WTC11 (cell line): ENCODE results near the gene BLOC1S3. TPM values are rescaled to one million over a fixed set of nuclear protein-coding genes. Genes with fewer than 3 reads are reported as not detected.
A peak's percentile ranks its signal among the peaks of the same experiment; 100 is the strongest.

ENCODE experiments used
- ATAC-seq: fragments of 200-7000 bp; cut with Tn5 transposase; 2 replicates; pipeline ENCODE4 v1.10.0; 2021; ENCODE audit warnings: mild to moderate bottlenecking, moderate library complexity
- CTCF ChIA-PET: fragments of 300-600 bp; sonication (Branson Sonifier 250); formaldehyde crosslinking; loops from one replicate; lab custom pipeline; 2021; ENCODE audit warnings: antibody characterized with exemption; lab: Charles Lee
- POLR2A ChIA-PET: fragments of 350-600 bp; sonication (Branson Sonifier 250); formaldehyde crosslinking; loops from one replicate; lab custom pipeline; 2021; ENCODE audit warnings: antibody characterized with exemption; lab: Charles Lee
- DNase-seq: peaks from one replicate; pipeline ENCODE4 v3.0.0; 2021; ENCODE audit warnings: low spot score
- H3K27ac Mint-ChIP-seq: 2 replicates; pipeline ENCODE4 v1.8.0; 2021; ENCODE audit warnings: mixed read lengths
- H3K27me3 Mint-ChIP-seq: 2 replicates; pipeline ENCODE4 v1.8.0; 2021; ENCODE audit warnings: low read depth, mild to moderate bottlenecking, moderate library complexity, mixed read lengths
- H3K36me3 Mint-ChIP-seq: 2 replicates; pipeline ENCODE4 v1.8.0; 2021; ENCODE audit warnings: mixed read lengths
- H3K4me1 Mint-ChIP-seq: 2 replicates; pipeline ENCODE4 v1.8.0; 2022; ENCODE audit warnings: mixed read lengths
- H3K4me3 Mint-ChIP-seq: 2 replicates; pipeline ENCODE4 v1.8.0; 2021; ENCODE audit warnings: mild to moderate bottlenecking, moderate library complexity, mixed read lengths
- H3K9me3 Mint-ChIP-seq: 2 replicates; pipeline ENCODE4 v1.8.0; 2021; ENCODE audit warnings: mixed read lengths
- FOXP1 ChIP-seq: sonication (generic); formaldehyde crosslinking; IDR thresholded peaks from 2 replicates; pipeline ENCODE4 v1.8.0; 2022; ENCODE audit warnings: missing genetic modification reagents, mild to moderate bottlenecking, moderate library complexity, borderline replicate concordance
- IRF2 ChIP-seq: sonication (generic); formaldehyde crosslinking; IDR thresholded peaks from 2 replicates; pipeline ENCODE4 v1.8.0; 2022; ENCODE audit warnings: low read depth, missing genetic modification reagents, borderline replicate concordance
- NR2C2 ChIP-seq: sonication (generic); formaldehyde crosslinking; IDR thresholded peaks from 2 replicates; pipeline ENCODE4 v1.8.0; 2022; ENCODE audit warnings: mild to moderate bottlenecking, missing genetic modification reagents
- RELA ChIP-seq: sonication (generic); formaldehyde crosslinking; IDR thresholded peaks from 2 replicates; pipeline ENCODE4 v1.8.1; 2022; ENCODE audit warnings: missing genetic modification reagents, mild to moderate bottlenecking, borderline replicate concordance
- SMAD4 ChIP-seq: sonication (generic); formaldehyde crosslinking; IDR thresholded peaks from 2 replicates; pipeline ENCODE4 v1.8.0; 2022; ENCODE audit warnings: mild to moderate bottlenecking, missing genetic modification reagents
- TEAD1 ChIP-seq: sonication (generic); formaldehyde crosslinking; IDR thresholded peaks from 2 replicates; pipeline ENCODE4 v1.8.0; 2022; ENCODE audit warnings: mild to moderate bottlenecking, missing genetic modification reagents
- TP53 ChIP-seq: sonication (generic); formaldehyde crosslinking; IDR thresholded peaks from 2 replicates; pipeline ENCODE4 v1.8.1; 2023; ENCODE audit warnings: mild to moderate bottlenecking, missing genetic modification reagents
- ZNF121 ChIP-seq: sonication (generic); formaldehyde crosslinking; IDR thresholded peaks from 2 replicates; pipeline ENCODE4 v1.8.0; 2023; ENCODE audit warnings: missing genetic modification reagents
- ZNF138 ChIP-seq: sonication (generic); formaldehyde crosslinking; conservative IDR thresholded peaks from 2 replicates; pipeline ENCODE4 v1.8.1; 2022; ENCODE audit warnings: mild to moderate bottlenecking, moderate library complexity, missing genetic modification reagents
- ZNF423 ChIP-seq: fragments of 250-450 bp; sonication (Bioruptor Pico); IDR thresholded peaks from 2 replicates; pipeline ENCODE4 v2.1.2; 2022; ENCODE audit warnings: mild to moderate bottlenecking, moderate library complexity
- total RNA-seq: library from RNA; stranded (reverse); gene quantifications from 3 replicates; pipeline ENCODE4 v1.2.3, GENCODE V29; 2021
- TF ChIP-seq, protein P1 (sequence below): sonication (generic); formaldehyde crosslinking; IDR thresholded peaks from 2 replicates; pipeline ENCODE4 v1.8.0; 2023; ENCODE audit warnings: missing genetic modification reagents
- TF ChIP-seq, protein P2 (sequence below): sonication (generic); formaldehyde crosslinking; IDR thresholded peaks from 2 replicates; pipeline ENCODE4 v1.8.0; 2022; ENCODE audit warnings: mild to moderate bottlenecking, missing genetic modification reagents
- TF ChIP-seq, protein P3 (sequence below): sonication (generic); formaldehyde crosslinking; IDR thresholded peaks from 2 replicates; pipeline ENCODE4 v1.8.1; 2022; ENCODE audit warnings: missing genetic modification reagents, borderline replicate concordance
- TF ChIP-seq, protein P4 (sequence below): sonication (generic); formaldehyde crosslinking; IDR thresholded peaks from 2 replicates; pipeline ENCODE4 v1.8.1; 2023; ENCODE audit warnings: mild to moderate bottlenecking, missing genetic modification reagents

BLOC1S3 gene
- total RNA-seq, 1 experiment from 2014 or later, result 10.0 TPM

DNA sequence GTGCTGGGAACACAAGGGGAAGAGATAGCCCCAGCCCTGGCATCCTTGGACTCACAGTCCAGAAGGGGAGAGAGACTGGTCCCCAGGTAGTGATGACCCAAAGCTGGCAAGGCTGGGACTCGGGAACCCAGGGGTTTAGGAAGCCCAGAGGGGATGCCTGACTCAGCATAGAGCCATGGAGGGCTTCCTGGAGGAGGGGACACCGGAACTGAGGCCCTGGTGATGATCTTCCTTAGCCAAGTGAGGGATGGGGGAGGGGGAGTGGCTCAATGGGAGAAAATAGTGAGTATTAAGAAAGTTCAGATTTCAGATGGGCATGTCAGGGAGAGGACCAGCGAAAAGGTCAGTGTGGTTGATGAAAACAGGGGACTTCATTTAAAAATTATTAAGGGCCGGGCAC lies 39.8 kb downstream of the BLOC1S3 start:
- H3K27me3 Mint-ChIP-seq, result peaks cover 75% of the 10 kb centered on the region
- CTCF ChIA-PET, result interaction anchor here (1.2 to 1.3 kb wide), 2 partner anchors 30 to 177 kb away, joined by 3 to 4 read pairs; no protein-coding TSS in a partner anchor
- no peaks in the 10 kb centered on the region for H3K36me3 Mint-ChIP-seq
- no peaks in the 10 kb centered on the region for H3K9me3 Mint-ChIP-seq
- POLR2A ChIA-PET, result interaction anchor here (0.7 kb wide), 1 partner anchor 137 kb away, joined by 3 read pairs; no protein-coding TSS in a partner anchor
- peak overlapping the region; percentile 68 for H3K4me3 Mint-ChIP-seq
- ATAC-seq, result peak; percentile 18
- H3K27ac Mint-ChIP-seq, result no peak overlapping the region
- DNase-seq, result no peak
- no peak for TF ChIP-seq FOXP1 (CRISPR knock-in tag)
- no peak for TF ChIP-seq ZNF138
- TF ChIP-seq, protein P1, sequence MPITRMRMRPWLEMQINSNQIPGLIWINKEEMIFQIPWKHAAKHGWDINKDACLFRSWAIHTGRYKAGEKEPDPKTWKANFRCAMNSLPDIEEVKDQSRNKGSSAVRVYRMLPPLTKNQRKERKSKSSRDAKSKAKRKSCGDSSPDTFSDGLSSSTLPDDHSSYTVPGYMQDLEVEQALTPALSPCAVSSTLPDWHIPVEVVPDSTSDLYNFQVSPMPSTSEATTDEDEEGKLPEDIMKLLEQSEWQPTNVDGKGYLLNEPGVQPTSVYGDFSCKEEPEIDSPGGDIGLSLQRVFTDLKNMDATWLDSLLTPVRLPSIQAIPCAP (CRISPR knock-in tag), result no peak
- TF ChIP-seq SMAD4, result no peak
- TF ChIP-seq, protein P2, sequence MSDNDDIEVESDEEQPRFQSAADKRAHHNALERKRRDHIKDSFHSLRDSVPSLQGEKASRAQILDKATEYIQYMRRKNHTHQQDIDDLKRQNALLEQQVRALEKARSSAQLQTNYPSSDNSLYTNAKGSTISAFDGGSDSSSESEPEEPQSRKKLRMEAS (CRISPR knock-in tag), result no peak
- TF ChIP-seq RELA (CRISPR knock-in tag), result no peak
- TF ChIP-seq, protein P3, sequence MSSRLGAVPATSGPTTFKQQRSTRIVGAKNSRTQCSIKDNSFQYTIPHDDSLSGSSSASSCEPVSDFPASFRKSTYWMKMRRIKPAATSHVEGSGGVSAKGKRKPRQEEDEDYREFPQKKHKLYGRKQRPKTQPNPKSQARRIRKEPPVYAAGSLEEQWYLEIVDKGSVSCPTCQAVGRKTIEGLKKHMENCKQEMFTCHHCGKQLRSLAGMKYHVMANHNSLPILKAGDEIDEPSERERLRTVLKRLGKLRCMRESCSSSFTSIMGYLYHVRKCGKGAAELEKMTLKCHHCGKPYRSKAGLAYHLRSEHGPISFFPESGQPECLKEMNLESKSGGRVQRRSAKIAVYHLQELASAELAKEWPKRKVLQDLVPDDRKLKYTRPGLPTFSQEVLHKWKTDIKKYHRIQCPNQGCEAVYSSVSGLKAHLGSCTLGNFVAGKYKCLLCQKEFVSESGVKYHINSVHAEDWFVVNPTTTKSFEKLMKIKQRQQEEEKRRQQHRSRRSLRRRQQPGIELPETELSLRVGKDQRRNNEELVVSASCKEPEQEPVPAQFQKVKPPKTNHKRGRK, result no peak
- TF ChIP-seq NR2C2 (CRISPR knock-in tag), result no peak
- TF ChIP-seq, protein P4, sequence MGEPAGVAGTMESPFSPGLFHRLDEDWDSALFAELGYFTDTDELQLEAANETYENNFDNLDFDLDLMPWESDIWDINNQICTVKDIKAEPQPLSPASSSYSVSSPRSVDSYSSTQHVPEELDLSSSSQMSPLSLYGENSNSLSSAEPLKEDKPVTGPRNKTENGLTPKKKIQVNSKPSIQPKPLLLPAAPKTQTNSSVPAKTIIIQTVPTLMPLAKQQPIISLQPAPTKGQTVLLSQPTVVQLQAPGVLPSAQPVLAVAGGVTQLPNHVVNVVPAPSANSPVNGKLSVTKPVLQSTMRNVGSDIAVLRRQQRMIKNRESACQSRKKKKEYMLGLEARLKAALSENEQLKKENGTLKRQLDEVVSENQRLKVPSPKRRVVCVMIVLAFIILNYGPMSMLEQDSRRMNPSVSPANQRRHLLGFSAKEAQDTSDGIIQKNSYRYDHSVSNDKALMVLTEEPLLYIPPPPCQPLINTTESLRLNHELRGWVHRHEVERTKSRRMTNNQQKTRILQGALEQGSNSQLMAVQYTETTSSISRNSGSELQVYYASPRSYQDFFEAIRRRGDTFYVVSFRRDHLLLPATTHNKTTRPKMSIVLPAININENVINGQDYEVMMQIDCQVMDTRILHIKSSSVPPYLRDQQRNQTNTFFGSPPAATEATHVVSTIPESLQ, result no peak
- no peak for TF ChIP-seq IRF2 (CRISPR knock-in tag)
- peaks cover 17% of the 10 kb centered on the region for H3K4me1 Mint-ChIP-seq

DNA sequence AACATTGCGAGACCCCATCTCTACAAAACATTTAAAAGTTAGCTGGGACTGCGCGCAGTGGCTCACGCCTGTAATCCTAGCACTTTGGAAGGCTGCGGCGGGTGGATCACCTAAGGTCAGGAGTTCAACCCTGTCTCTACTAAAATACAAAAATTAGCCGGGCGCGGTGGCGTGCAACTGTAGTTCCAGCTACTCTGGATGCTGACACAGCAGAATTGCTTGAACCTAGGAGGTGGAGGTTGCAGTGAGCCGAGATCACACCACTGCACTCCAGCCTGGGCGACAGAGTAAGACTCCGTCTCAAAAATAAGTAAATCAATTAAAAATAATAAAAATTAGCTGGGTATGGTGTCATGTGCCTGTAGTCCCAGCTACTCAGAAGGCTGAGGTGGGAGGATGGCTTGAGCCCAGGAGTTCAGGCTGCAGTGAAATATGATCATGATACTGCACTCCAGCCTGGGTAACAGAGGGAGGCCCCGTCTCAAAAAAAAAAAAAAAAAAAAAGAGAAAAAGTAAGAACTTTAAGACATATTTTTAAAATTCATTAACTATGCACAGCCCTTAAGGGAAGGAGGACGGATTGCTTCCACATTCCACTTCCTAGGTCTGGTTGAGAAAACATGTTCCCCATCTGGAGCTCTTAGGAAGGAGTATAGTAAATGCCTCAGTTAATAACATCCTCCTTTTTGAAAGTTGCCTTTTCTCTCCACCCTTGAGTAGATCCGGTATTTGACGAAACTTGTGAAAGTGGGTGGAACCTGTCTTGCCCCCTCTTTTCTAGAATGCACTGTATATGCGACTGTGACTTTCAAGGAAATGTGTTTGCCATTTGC lies 40.5 kb downstream of the BLOC1S3 start:
- Mint-ChIP-seq H3K27me3 (peaks cover 70% of the 10 kb centered on the region), H3K4me1 (peaks cover 17% of the 10 kb centered on the region), H3K9me3 (no peaks in the 10 kb centered on the region), H3K27ac (no peak overlapping the region), H3K36me3 (no peaks in the 10 kb centered on the region), H3K4me3 (peak overlapping the region; percentile 68; the same call in 1 of the 2 replicates)
- no peak for DNase-seq
- TF ChIP-seq ZNF121 (CRISPR knock-in tag) (peak; percentile 81; the same call in 1 of the 2 replicates), TEAD1 (CRISPR knock-in tag) (no peak)
- POLR2A ChIA-PET, result interaction anchor here (0.7 kb wide), 2 partner anchors 136 to 172 kb away, joined by 3 read pairs; no protein-coding TSS in a partner anchor
- CTCF ChIA-PET, result interaction anchor here (0.7 to 1.3 kb wide), 4 partner anchors 10 to 177 kb away, joined by 3 to 4 read pairs (median 4); no protein-coding TSS in a partner anchor
- no peak for ATAC-seq

DNA sequence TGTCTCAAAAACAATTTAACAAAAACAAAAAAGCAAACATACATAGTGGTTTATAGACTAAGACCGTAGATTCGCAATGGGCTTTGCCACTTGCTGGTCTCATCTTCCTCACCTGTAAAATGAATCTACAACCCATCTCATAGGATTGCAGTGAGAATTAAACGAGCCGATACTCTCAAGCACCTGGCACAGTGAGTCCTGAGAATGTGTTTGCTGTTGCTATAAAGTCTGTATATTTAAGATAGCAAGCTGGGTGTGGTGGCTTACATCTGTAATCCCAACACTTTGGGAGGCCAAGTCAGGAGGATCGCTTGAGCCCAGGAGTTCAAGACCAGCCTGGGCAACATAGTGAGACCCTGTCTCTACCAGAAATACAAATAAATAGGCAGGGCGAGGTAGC lies 44.1 kb downstream of the BLOC1S3 start:
- ChIA-PET POLR2A (no interaction called here), CTCF (interaction anchor here (1.5 kb wide), 1 partner anchor 26 kb away, joined by 4 read pairs; no protein-coding TSS in a partner anchor)
- H3K36me3 Mint-ChIP-seq, result no peaks in the 10 kb centered on the region
- peaks cover 6% of the 10 kb centered on the region for H3K4me1 Mint-ChIP-seq
- ATAC-seq, result no peak
- DNase-seq, result no peak
- TF ChIP-seq ZNF121 (CRISPR knock-in tag) (0 out of 2 replicates have a peak, but pooled peaks have one; percentile 28), TP53 (no peak), ZNF423 (no peak)
- TF ChIP-seq, protein P1 (CRISPR knock-in tag), result no peak
- H3K4me3 Mint-ChIP-seq, result no peak overlapping the region
- H3K27ac Mint-ChIP-seq, result no peak overlapping the region; the same call in 1 of the 2 replicates
- H3K27me3 Mint-ChIP-seq, result peaks cover 49% of the 10 kb centered on the region
- no peaks in the 10 kb centered on the region for H3K9me3 Mint-ChIP-seq
